HepG2 (cell line): Measurements from ENCODE around the gene SVBP. TPM values are rescaled to one million over a fixed set of nuclear protein-coding genes. Genes with fewer than 3 reads are reported as not detected.
A peak's percentile ranks its signal among the peaks of the same experiment; 100 is the strongest.

Experiments used
- HNF4G ChIP-seq, 2 experiments: sonication (generic) in 1 of 2; formaldehyde crosslinking in 1 of 2; IDR thresholded peaks; 2 replicates each; pipeline versions ENCODE4 v1.4.0 to v1.6.1; 2011 to 2020; ENCODE audit warnings: borderline replicate concordance in 2 of 2, low read depth in 2 of 2, mild to moderate bottlenecking in 2 of 2, low read length in 1 of 2, missing genetic modification reagents in 1 of 2, moderate library complexity in 1 of 2
- KDM3A ChIP-seq: IDR thresholded peaks from 2 replicates; pipeline ENCODE4 v1.6.1; 2018; ENCODE audit warnings: low read depth, missing compliant biosample characterization
- MXD3 ChIP-seq: IDR thresholded peaks from 2 replicates; pipeline ENCODE4 v1.6.1; 2016; ENCODE audit warnings: mild to moderate bottlenecking, missing biosample characterization, missing genetic modification reagents
- RARG ChIP-seq: sonication (generic); formaldehyde crosslinking; IDR thresholded peaks from 2 replicates; pipeline ENCODE4 v1.4.0; 2020; ENCODE audit warnings: low read depth, mild to moderate bottlenecking, missing genetic modification reagents
- RBM39 ChIP-seq: fragments of 200-400 bp; formaldehyde crosslinking; IDR thresholded peaks from one replicate; pipeline ENCODE4 v1.6.1; 2018; ENCODE audit warnings: antibody characterized with exemption, mild to moderate bottlenecking, low read depth, low read length; ENCODE audit not compliant: poor library complexity, severe bottlenecking
- SNAI1 ChIP-seq: sonication (generic); formaldehyde crosslinking; IDR thresholded peaks from 2 replicates; pipeline ENCODE4 v1.5.0; 2020; ENCODE audit warnings: mild to moderate bottlenecking, missing genetic modification reagents, borderline replicate concordance
- SOX6 ChIP-seq, 2 experiments: fragments of 450-650 bp in 1 of 2; sonication (generic) in 1 of 2; formaldehyde crosslinking in 1 of 2; IDR thresholded peaks; 2 replicates each; pipeline versions ENCODE4 v1.4.0 to v1.6.1; 2017 to 2020; ENCODE audit warnings: antibody characterized with exemption in 1 of 2, mild to moderate bottlenecking in 1 of 2, missing genetic modification reagents in 1 of 2
- THAP11 ChIP-seq: IDR thresholded peaks from 2 replicates; pipeline ENCODE4 v1.6.1; 2016; ENCODE audit warnings: missing biosample characterization, missing genetic modification reagents
- ZBTB20 ChIP-seq: sonication (generic); formaldehyde crosslinking; IDR thresholded peaks from 2 replicates; pipeline ENCODE4 v1.8.1; 2023; ENCODE audit warnings: missing genetic modification reagents, low read depth, mild to moderate bottlenecking, borderline replicate concordance
- ZNF142 ChIP-seq: sonication (generic); formaldehyde crosslinking; IDR thresholded peaks from 2 replicates; pipeline ENCODE4 v1.4.0; 2020; ENCODE audit warnings: missing genetic modification reagents
- ZNF550 ChIP-seq: sonication (generic); formaldehyde crosslinking; IDR thresholded peaks from 2 replicates; pipeline ENCODE4 v1.4.0; 2020; ENCODE audit warnings: mild to moderate bottlenecking, missing genetic modification reagents, borderline replicate concordance
- polyA plus RNA-seq, 8 experiments: library from polyadenylated mRNA; depleted of rRNA in 3 of 8; stranded (reverse) in 7 of 8; unstranded in 1 of 8; fragments of >200 nt; fragmentation: Illumina TruSeq in 4 of 8; extraction: Trizol in 4 of 8; gene quantifications; 2 replicates each; pipeline versions ENCODE4 v1.2.1 to v1.2.3, GENCODE V29; 2011 to 2016; ENCODE audit warnings: low read depth in 4 of 8, missing spikeins in 1 of 8, mixed read lengths in 1 of 8; ENCODE audit not compliant: insufficient read depth in 1 of 8
- total RNA-seq, 5 experiments: library from RNA; depleted of rRNA; stranded (reverse); fragments of >200 nt; fragmentation: Illumina TruSeq; extraction: Trizol; gene quantifications; 2 replicates each; pipeline ENCODE4 v1.2.3, GENCODE V29; 2016; ENCODE audit warnings: low read depth in 1 of 5

The SVBP gene
- total and polyA plus RNA-seq, 2 of the 13 experiments (the other 11 are each of a cell fraction or from before 2014, with no cell fraction given) = 28.8 to 48.2 TPM

DNA sequence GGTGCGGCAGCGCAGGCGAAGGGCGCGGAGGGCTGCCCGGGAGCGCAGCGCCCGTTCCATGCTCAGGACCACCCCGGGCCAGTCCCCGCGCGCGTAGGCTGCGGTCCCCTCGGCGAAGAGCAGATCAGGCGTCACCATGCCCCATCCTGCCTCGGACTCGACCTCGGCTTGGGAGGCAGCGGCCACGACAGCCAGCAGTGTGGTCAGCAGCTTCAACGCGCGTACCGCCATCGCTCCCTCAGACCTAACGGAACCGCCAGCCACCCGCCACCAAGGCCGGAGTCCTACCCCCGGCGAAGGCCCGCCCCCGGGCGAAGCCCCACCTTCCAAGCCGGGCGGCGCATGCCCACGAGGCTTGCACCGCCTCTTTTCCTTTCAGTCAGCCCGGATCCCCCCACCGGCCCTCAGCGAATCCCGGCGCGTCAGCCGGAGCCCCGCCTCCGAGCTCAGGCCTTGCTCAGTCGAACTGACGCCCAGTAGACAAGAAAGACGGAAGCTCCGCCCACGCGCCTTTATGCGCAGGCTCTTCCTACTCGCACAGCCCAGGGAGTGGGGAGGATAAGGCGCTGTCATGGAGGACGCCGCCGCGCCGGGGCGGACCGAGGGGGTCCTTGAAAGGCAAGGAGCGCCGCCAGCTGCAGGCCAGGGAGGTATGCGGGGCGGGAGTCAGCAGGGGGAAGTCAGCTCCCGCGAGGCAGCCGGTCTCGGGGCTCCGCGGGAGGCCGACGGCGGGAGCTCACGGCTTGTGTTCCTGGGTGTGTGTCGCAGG is 50.3 kb downstream of the SVBP start, which contains the start of the genes C1orf50 and P3H1 (continued):
- peak; percentile 39 for TF ChIP-seq RBM39
- TF ChIP-seq HNF4G (IDR thresholded peaks at IDR 0.05; ENCODE audit: borderline replicate concordance, low read depth, low read length) = no peak
- no peak for TF ChIP-seq HNF4G (CRISPR knock-in tag; IDR thresholded peaks at IDR 0.05; ENCODE audit: borderline replicate concordance, low read depth)
- no peak for TF ChIP-seq SOX6 (IDR thresholded peaks at IDR 0.05)
- TF ChIP-seq SOX6 (CRISPR knock-in tag; IDR thresholded peaks at IDR 0.05) = peak; percentile 37; the same call in 1 of the 2 replicates
- TF ChIP-seq ZNF550 (CRISPR knock-in tag) = no peak
- peak; percentile 30; the same call in 1 of the 2 replicates for TF ChIP-seq MXD3 (CRISPR knock-in tag)
- TF ChIP-seq THAP11 (CRISPR knock-in tag) = peak; percentile 48; the same call in 1 of the 2 replicates
- TF ChIP-seq KDM3A = 0 out of 2 replicates have a peak, but pooled peaks have one; percentile 34
- TF ChIP-seq RARG = peak; percentile 92; the same call in 1 of the 2 replicates
- TF ChIP-seq ZBTB20 (CRISPR knock-in tag) = 0 out of 2 replicates have a peak, but pooled peaks have one; percentile 44
- TF ChIP-seq ZNF142 = no peak
- TF ChIP-seq SNAI1 = peak; percentile 66; the same call in 1 of the 2 replicates
